ENCODE results near the gene NUMB.

GRCh38 chr14:73452341-73453186, 5.8 kb downstream of the NUMB start:
- TF ChIP-seq, protein P1, sequence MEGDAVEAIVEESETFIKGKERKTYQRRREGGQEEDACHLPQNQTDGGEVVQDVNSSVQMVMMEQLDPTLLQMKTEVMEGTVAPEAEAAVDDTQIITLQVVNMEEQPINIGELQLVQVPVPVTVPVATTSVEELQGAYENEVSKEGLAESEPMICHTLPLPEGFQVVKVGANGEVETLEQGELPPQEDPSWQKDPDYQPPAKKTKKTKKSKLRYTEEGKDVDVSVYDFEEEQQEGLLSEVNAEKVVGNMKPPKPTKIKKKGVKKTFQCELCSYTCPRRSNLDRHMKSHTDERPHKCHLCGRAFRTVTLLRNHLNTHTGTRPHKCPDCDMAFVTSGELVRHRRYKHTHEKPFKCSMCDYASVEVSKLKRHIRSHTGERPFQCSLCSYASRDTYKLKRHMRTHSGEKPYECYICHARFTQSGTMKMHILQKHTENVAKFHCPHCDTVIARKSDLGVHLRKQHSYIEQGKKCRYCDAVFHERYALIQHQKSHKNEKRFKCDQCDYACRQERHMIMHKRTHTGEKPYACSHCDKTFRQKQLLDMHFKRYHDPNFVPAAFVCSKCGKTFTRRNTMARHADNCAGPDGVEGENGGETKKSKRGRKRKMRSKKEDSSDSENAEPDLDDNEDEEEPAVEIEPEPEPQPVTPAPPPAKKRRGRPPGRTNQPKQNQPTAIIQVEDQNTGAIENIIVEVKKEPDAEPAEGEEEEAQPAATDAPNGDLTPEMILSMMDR (conservative IDR thresholded peaks at IDR 0.05; ENCODE audit: low read depth, low read length): no peak
- TF ChIP-seq POLR2A (IDR thresholded peaks at IDR 0.05; ENCODE audit: low read depth, low read length) (no peak), RCOR1 (IDR thresholded peaks at IDR 0.05; ENCODE audit: insufficient replicate concordance, low read length) (no peak), RAD21 (IDR thresholded peaks at IDR 0.05; ENCODE audit: low read length) (no peak), SMC3 (IDR thresholded peaks at IDR 0.05; ENCODE audit: low read depth, low read length) (no peak), NFE2L2 (IDR thresholded peaks at IDR 0.05; ENCODE audit: low read depth, low read length) (no peak), MAZ (IDR thresholded peaks at IDR 0.05; ENCODE audit: borderline replicate concordance, low read depth, low read length) (no peak), CHD1 (IDR thresholded peaks at IDR 0.05; ENCODE audit: low read depth, low read length) (no peak), CEBPB (IDR thresholded peaks at IDR 0.05; ENCODE audit: low read depth, low read length) (peak; percentile 26; the same call in 1 of the 2 replicates), ELK1 (IDR thresholded peaks at IDR 0.05; ENCODE audit: borderline replicate concordance, low read depth, low read length) (no peak), BHLHE40 (IDR thresholded peaks at IDR 0.05; ENCODE audit: low read depth, low read length) (no peak)
- TF ChIP-seq, protein P2, sequence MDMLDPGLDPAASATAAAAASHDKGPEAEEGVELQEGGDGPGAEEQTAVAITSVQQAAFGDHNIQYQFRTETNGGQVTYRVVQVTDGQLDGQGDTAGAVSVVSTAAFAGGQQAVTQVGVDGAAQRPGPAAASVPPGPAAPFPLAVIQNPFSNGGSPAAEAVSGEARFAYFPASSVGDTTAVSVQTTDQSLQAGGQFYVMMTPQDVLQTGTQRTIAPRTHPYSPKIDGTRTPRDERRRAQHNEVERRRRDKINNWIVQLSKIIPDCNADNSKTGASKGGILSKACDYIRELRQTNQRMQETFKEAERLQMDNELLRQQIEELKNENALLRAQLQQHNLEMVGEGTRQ (IDR thresholded peaks at IDR 0.05; ENCODE audit: low read depth, low read length): no peak

All from IMR-90 (cell line).